H1 (cell line): ENCODE results near the gene ZNF212. TPM values are rescaled to one million over a fixed set of nuclear protein-coding genes. Genes with fewer than 3 reads are reported as not detected.

Experiments used
- CTCF ChIA-PET: fragments of 300-600 bp; sonication (Branson Sonifier 250); formaldehyde crosslinking; loops from one replicate; lab custom pipeline; 2021; ENCODE audit not compliant: partially characterized antibody; lab: Charles Lee
- POLR2A ChIA-PET: fragments of 300-600 bp; sonication (Branson Sonifier 250); formaldehyde crosslinking; loops from one replicate; lab custom pipeline; 2021; ENCODE audit warnings: inconsistent platforms; ENCODE audit not compliant: partially characterized antibody; lab: Charles Lee
- DNase-seq, 2 experiments: peaks; one replicate each; pipeline versions ENCODE4 v3.0.0 to v3.0.0-alpha.2; 2010 to 2022; ENCODE audit warnings: low spot score in 2 of 2, low read depth in 1 of 2, mixed read lengths in 1 of 2
- FAIRE-seq: peaks from 2 replicates; lab custom pipeline; 2011; peaks lifted over from hg19 to GRCh38; lab: Jason Lieb, UNC
- H2AFZ ChIP-seq: 2 replicates; pipeline ENCODE4 v1.8.1; 2012; ENCODE audit warnings: low read length, inconsistent platforms
- H2AK5ac ChIP-seq: 2 replicates; pipeline ENCODE4 v1.6.1; 2013; ENCODE audit warnings: low read depth, low read length
- H2BK120ac ChIP-seq: replicated peaks from 2 replicates; pipeline ENCODE3; 2013; ENCODE audit warnings: low read depth, low read length, inconsistent platforms
- H2BK12ac ChIP-seq: 2 replicates; pipeline ENCODE4 v1.6.1; 2013; ENCODE audit warnings: low read depth, low read length
- H2BK15ac ChIP-seq: 2 replicates; pipeline ENCODE4 v1.6.1; 2013; ENCODE audit warnings: low read length
- H2BK20ac ChIP-seq: 2 replicates; pipeline ENCODE4 v1.6.1; 2013; ENCODE audit warnings: low read length
- H2BK5ac ChIP-seq: 2 replicates; pipeline ENCODE4 v1.6.1; 2013; ENCODE audit warnings: low read depth, low read length
- H3K14ac ChIP-seq: 2 replicates; pipeline ENCODE4 v1.6.1; 2013; ENCODE audit warnings: inconsistent platforms; ENCODE audit not compliant: insufficient read length
- H3K18ac ChIP-seq: 2 replicates; pipeline ENCODE4 v1.6.1; 2013; ENCODE audit warnings: low read length; ENCODE audit errors: extremely low read depth
- H3K23ac ChIP-seq: 2 replicates; pipeline ENCODE4 v1.6.1; 2013; ENCODE audit warnings: inconsistent platforms; ENCODE audit not compliant: insufficient read length
- H3K23me2 ChIP-seq: 2 replicates; pipeline ENCODE4 v1.6.1; 2013; ENCODE audit warnings: low read depth, low read length
- H3K27ac ChIP-seq: 2 replicates; pipeline ENCODE4 v1.6.1; 2011; ENCODE audit warnings: low read depth, low read length, inconsistent platforms
- H3K27me3 ChIP-seq, 4 experiments: replicated peaks in 1 of 4; 1 replicate in 1 of 4; 2 replicates in 3 of 4; pipeline versions ENCODE4 v1.6.1 to v1.8.1; 2011 to 2013; ENCODE audit warnings: low read length in 3 of 4, mild to moderate bottlenecking in 3 of 4, inconsistent platforms in 2 of 4, mixed read lengths in 2 of 4, moderate library complexity in 1 of 4; ENCODE audit not compliant: control insufficient read depth in 3 of 4, insufficient read depth in 3 of 4; ENCODE audit errors: extremely low read depth in 1 of 4
- H3K36me3 ChIP-seq, 4 experiments: 2 replicates each; pipeline versions ENCODE4 v1.6.1 to v1.8.1; 2011 to 2013; ENCODE audit warnings: mild to moderate bottlenecking in 4 of 4, low read length in 3 of 4, moderate library complexity in 2 of 4, control low read depth in 1 of 4, inconsistent platforms in 1 of 4; ENCODE audit not compliant: insufficient read depth in 4 of 4, control insufficient read depth in 2 of 4
- H3K4ac ChIP-seq: replicated peaks from 2 replicates; pipeline ENCODE3; 2013; ENCODE audit warnings: low read length, low read depth, mixed read lengths, inconsistent platforms; ENCODE audit not compliant: insufficient read length
- H3K4me1 ChIP-seq, 4 experiments: replicated peaks in 1 of 4; 1 replicate in 1 of 4; 2 replicates in 3 of 4; pipeline versions ENCODE4 v1.6.1 to v1.8.1; 2011 to 2013; ENCODE audit warnings: low read length in 3 of 4, inconsistent platforms in 2 of 4, mixed read lengths in 1 of 4; ENCODE audit not compliant: insufficient read depth in 4 of 4, control insufficient read depth in 3 of 4
- H3K4me2 ChIP-seq, 2 experiments: 2 replicates each; pipeline versions ENCODE4 v1.6.1 to v1.8.1; 2011 to 2013; ENCODE audit warnings: low read depth in 2 of 2, low read length in 2 of 2, control low read depth in 1 of 2, inconsistent platforms in 1 of 2, mild to moderate bottlenecking in 1 of 2; ENCODE audit not compliant: insufficient read depth in 1 of 2
- H3K4me3 ChIP-seq, 4 experiments: fragments of 200-600, 300-600 bp in 1 of 4; sonication (generic), shearing (Covaris generic), sonication (Bioruptor Twin) in 1 of 4; 2 replicates each; pipeline versions ENCODE4 v1.5.1 to v1.8.1; 2011 to 2016; ENCODE audit warnings: low read length in 4 of 4, low read depth in 3 of 4, control low read depth in 2 of 4, inconsistent platforms in 2 of 4, mild to moderate bottlenecking in 2 of 4, mixed read lengths in 1 of 4, moderate library complexity in 1 of 4; ENCODE audit not compliant: insufficient read depth in 2 of 4; ENCODE audit errors: extremely low read depth in 1 of 4
- H3K56ac ChIP-seq: replicated peaks from 2 replicates; pipeline ENCODE3; 2013; ENCODE audit warnings: low read depth, mild to moderate bottlenecking, mixed read lengths, low read length, inconsistent platforms; ENCODE audit not compliant: insufficient read length
- H3K79me1 ChIP-seq: 2 replicates; pipeline ENCODE4 v1.6.1; 2013; ENCODE audit warnings: low read depth, low read length, control low read depth
- H3K79me2 ChIP-seq, 2 experiments: 2 replicates each; pipeline versions ENCODE4 v1.6.1 to v1.8.1; 2012 to 2013; ENCODE audit warnings: low read length in 2 of 2, mild to moderate bottlenecking in 2 of 2, inconsistent platforms in 1 of 2; ENCODE audit not compliant: insufficient read depth in 2 of 2, control insufficient read depth in 1 of 2
- H3K9ac ChIP-seq, 4 experiments: replicated peaks in 1 of 4; 1 replicate in 1 of 4; 2 replicates in 3 of 4; pipeline versions ENCODE4 v1.6.1 to v1.8.1; 2011 to 2013; ENCODE audit warnings: low read depth in 3 of 4, low read length in 3 of 4, control low read depth in 2 of 4, mild to moderate bottlenecking in 2 of 4, moderate library complexity in 2 of 4, inconsistent platforms in 1 of 4; ENCODE audit errors: extremely low read depth in 1 of 4
- H3K9me3 ChIP-seq, 2 experiments: 2 replicates each; pipeline versions ENCODE4 v1.6.1 to v1.8.1; 2012 to 2013; ENCODE audit warnings: mild to moderate bottlenecking in 2 of 2, moderate library complexity in 2 of 2, control low read depth in 1 of 2, inconsistent platforms in 1 of 2, low read depth in 1 of 2, low read length in 1 of 2, mixed read lengths in 1 of 2; ENCODE audit not compliant: insufficient read depth in 2 of 2
- H4K20me1 ChIP-seq, 2 experiments: replicated peaks in 1 of 2; 2 replicates each; pipeline versions ENCODE3 to v1.8.1; 2011 to 2013; ENCODE audit warnings: inconsistent platforms in 2 of 2, low read length in 2 of 2, mild to moderate bottlenecking in 1 of 2; ENCODE audit not compliant: insufficient read depth in 2 of 2, control insufficient read depth in 1 of 2
- H4K5ac ChIP-seq: 2 replicates; pipeline ENCODE4 v1.6.1; 2013; ENCODE audit warnings: low read length, low read depth, mixed read lengths, inconsistent platforms; ENCODE audit not compliant: insufficient read length
- H4K8ac ChIP-seq: 2 replicates; pipeline ENCODE4 v1.8.0; 2013; ENCODE audit warnings: mild to moderate bottlenecking, moderate library complexity, low read length, inconsistent platforms; ENCODE audit not compliant: insufficient read depth; ENCODE audit errors: extremely low read depth
- H4K91ac ChIP-seq: replicated peaks from 2 replicates; pipeline ENCODE3; 2013; ENCODE audit warnings: low read length, mixed read lengths, inconsistent platforms; ENCODE audit not compliant: insufficient read length
- GTF2F1 ChIP-seq: IDR thresholded peaks from 2 replicates; pipeline ENCODE4 v1.6.1; 2012; ENCODE audit warnings: low read depth, low read length, improper control_type of control experiment, borderline replicate concordance
- WGBS, 2 experiments: shearing (Covaris generic) in 1 of 2; methylation state at CpG; one replicate each; pipeline versions ENCODE4 v1.1.6 to v1.1.7; 2013 to 2015; ENCODE audit warnings: low lambda C conversion rate in 2 of 2, mixed read lengths in 2 of 2, inconsistent platforms in 1 of 2, low coverage in 1 of 2, missing lambda C conversion rate in 1 of 2; ENCODE audit not compliant: insufficient replicate concordance in 2 of 2, insufficient coverage in 1 of 2, insufficient read length in 1 of 2; ENCODE audit errors: extremely low coverage in 1 of 2, missing lambda C conversion rate in 1 of 2; 5-methylcytosine and 5-hydroxymethylcytosine counted together
- polyA plus RNA-seq, 7 experiments: library from polyadenylated mRNA; depleted of rRNA in 3 of 7; stranded (reverse) in 5 of 7; unstranded in 2 of 7; fragments of >200 nt in 5 of 7; fragments of 200-250 nt in 2 of 7; gene quantifications; 1 replicate in 5 of 7; 2 replicates in 1 of 7; 4 replicates in 1 of 7; pipeline versions ENCODE4 v1.2.1 to v1.2.3, GENCODE V29; 2011 to 2013; ENCODE audit warnings: missing spikeins in 2 of 7, mixed read lengths in 2 of 7
- total RNA-seq: library from RNA; stranded (reverse); fragmentation: NEBNext Ultra II Directional; extraction: Animal tissue kit (Norgen Biotek cat#: 25700); gene quantifications from 2 replicates; pipeline ENCODE4 v1.2.1, GENCODE V29; 2021

The ZNF212 gene
- total and polyA plus RNA-seq, 2 of the 8 experiments (the other 6 are each of a cell fraction or from before 2014, with no cell fraction given), result 6.7 to 19.3 TPM

DNA sequence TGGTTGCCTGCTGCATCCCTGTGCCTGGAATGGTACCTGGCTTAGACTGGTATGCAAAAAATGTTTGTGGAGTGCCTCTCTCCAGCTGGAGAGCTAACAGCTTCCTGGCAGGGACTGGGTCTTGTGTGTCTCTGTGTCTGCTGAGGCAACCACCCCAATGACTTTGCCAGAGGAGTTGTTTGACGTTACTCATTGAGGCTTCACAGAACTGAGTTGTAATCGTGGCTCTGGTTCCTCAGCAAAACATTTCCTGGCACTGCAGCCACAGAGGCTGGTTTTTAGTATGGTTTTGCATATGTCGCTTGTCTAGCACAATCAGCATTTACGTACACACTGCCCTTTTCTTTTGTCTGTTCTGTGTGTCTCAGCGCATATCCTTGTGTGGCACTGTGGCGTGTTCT is 36.6 kb upstream of the ZNF212 start:
- no peak overlapping the region for H2BK120ac ChIP-seq
- no peak overlapping the region for H2AFZ ChIP-seq
- POLR2A ChIA-PET, result interaction anchor here (1.7 to 1.9 kb wide), 2 partner anchors 12 kb away, joined by 5 read pairs; no protein-coding TSS in a partner anchor
- no peak overlapping the region for H4K91ac ChIP-seq
- H3K4me3 ChIP-seq, result no peak overlapping the region
- H3K4me2 ChIP-seq, result no peak overlapping the region
- H3K18ac ChIP-seq, result no peak overlapping the region
- no peak overlapping the region for H4K8ac ChIP-seq
- no peak overlapping the region for H2BK20ac ChIP-seq
- no peak overlapping the region for H3K14ac ChIP-seq
- no peaks in the 10 kb centered on the region for H3K23me2 ChIP-seq
- DNase-seq, result no peak
- no peak for TF ChIP-seq GTF2F1
- peaks cover 39 to 76% (median 62%) of the 10 kb centered on the region in 4 experiments for H3K36me3 ChIP-seq
- CTCF ChIA-PET, result no interaction called here
- H3K27ac ChIP-seq, result no peak overlapping the region
- no peak overlapping the region for H2BK5ac ChIP-seq
- no peak overlapping the region for H2AK5ac ChIP-seq
- H3K9ac ChIP-seq, result 0 out of 7 replicates have a peak overlapping the region, but pooled peaks of 1 of the 4 experiments have one; percentile 21
- H3K27me3 ChIP-seq, result no peaks in the 10 kb centered on the region
- H3K79me2 ChIP-seq, result peaks cover 0 to 23% of the 10 kb centered on the region in 2 experiments; a peak in 3 of 4 replicates
- peaks cover 0 to 9% (median 2%) of the 10 kb centered on the region in 4 experiments; a peak in 5 of 7 replicates for H3K4me1 ChIP-seq
- peaks cover 5 to 10% of the 10 kb centered on the region in 2 experiments for H4K20me1 ChIP-seq
- H2BK15ac ChIP-seq, result no peak overlapping the region
- H2BK12ac ChIP-seq, result no peak overlapping the region
- H3K79me1 ChIP-seq, result peaks cover 9% of the 10 kb centered on the region
- H3K23ac ChIP-seq, result no peak overlapping the region
- no peak overlapping the region for H3K56ac ChIP-seq
- FAIRE-seq, result no peak
- H3K9me3 ChIP-seq, result no peaks in the 10 kb centered on the region
- WGBS, 2 experiments, result 95% methylated on average over 6 of the region's 6 CpGs; no CpG with 5 or more reads in 1 of the 2 experiments
- H4K5ac ChIP-seq, result no peak overlapping the region
- H3K4ac ChIP-seq, result no peak overlapping the region
